SK-N-SH (cell line): ENCODE data around the gene ARL4A. TPM values are rescaled to one million over a fixed set of nuclear protein-coding genes. Genes with fewer than 3 reads are reported as not detected.

Source experiments
- CTCF ChIA-PET: fragments of 300-600, 350-600 bp; formaldehyde crosslinking; extraction: SDS; loops from one replicate; lab custom pipeline; 2021; lab: Yijun Ruan, JAX
- POLR2A ChIA-PET: fragments of 350-600 bp; sonication (Branson Sonifier 250); formaldehyde crosslinking; extraction: SDS; loops from one replicate; lab custom pipeline; 2020; ENCODE audit warnings: antibody characterized with exemption, inconsistent platforms; lab: Yijun Ruan, JAX
- DNase-seq: peaks from one replicate; pipeline ENCODE4 v3.0.0; 2012
- H2AFZ ChIP-seq: fragments of 200-600 bp; sonication (generic); 2 replicates; pipeline ENCODE4 v1.8.1; 2016; ENCODE audit warnings: antibody characterized with exemption, mild to moderate bottlenecking, low read depth
- H3F3A ChIP-seq: fragments of 200-600 bp; sonication (generic); replicated peaks from 2 replicates; pipeline ENCODE3; 2016; ENCODE audit warnings: antibody characterized with exemption, mild to moderate bottlenecking; ENCODE audit not compliant: insufficient read depth
- H3K27ac ChIP-seq, 2 experiments: fragments of 200-500 bp in 1 of 2; fragments of 200-600 bp in 1 of 2; sonication (Bioruptor generic) in 1 of 2; sonication (generic), shearing (Covaris generic) in 1 of 2; 2 replicates each; pipeline versions ENCODE4 v1.5.1 to v1.6.1; 2014 to 2016; ENCODE audit warnings: low read depth in 2 of 2, inconsistent platforms in 1 of 2, low read length in 1 of 2, mild to moderate bottlenecking in 1 of 2, mixed read lengths in 1 of 2
- H3K27me3 ChIP-seq: fragments of 200-600 bp; sonication (generic), shearing (Covaris generic); 2 replicates; pipeline ENCODE4 v1.6.1; 2016; ENCODE audit warnings: mixed run types; ENCODE audit not compliant: insufficient read depth
- H3K36me3 ChIP-seq, 2 experiments: fragments of 200-500 bp in 1 of 2; fragments of 200-600 bp in 1 of 2; sonication (Bioruptor generic) in 1 of 2; sonication (generic) in 1 of 2; replicated peaks in 1 of 2; 2 replicates each; pipeline versions ENCODE3 to v1.5.1; 2014 to 2016; ENCODE audit warnings: low read length in 1 of 2, mild to moderate bottlenecking in 1 of 2; ENCODE audit not compliant: insufficient read depth in 2 of 2, control insufficient read depth in 1 of 2
- H3K4me1 ChIP-seq, 2 experiments: fragments of 200-500 bp in 1 of 2; fragments of 200-600 bp in 1 of 2; sonication (Bioruptor generic) in 1 of 2; sonication (generic), shearing (Covaris generic) in 1 of 2; 2 replicates each; pipeline versions ENCODE4 v1.5.1 to v1.6.1; 2014 to 2016; ENCODE audit warnings: low read depth in 1 of 2, low read length in 1 of 2, mixed run types in 1 of 2; ENCODE audit not compliant: insufficient read depth in 2 of 2, control insufficient read depth in 1 of 2
- H3K4me2 ChIP-seq: fragments of 200-600 bp; sonication (generic), shearing (Covaris generic); 2 replicates; pipeline ENCODE4 v1.6.1; 2017; ENCODE audit warnings: mixed run types
- H3K4me3 ChIP-seq, 2 experiments: fragments of 200-500 bp in 1 of 2; fragments of 200-600 bp in 1 of 2; sonication (Bioruptor generic) in 1 of 2; sonication (generic), shearing (Covaris generic) in 1 of 2; 2 replicates each; pipeline versions ENCODE4 v1.5.1 to v1.8.1; 2014 to 2016; ENCODE audit warnings: low read depth in 2 of 2, inconsistent platforms in 1 of 2, low read length in 1 of 2, mild to moderate bottlenecking in 1 of 2, mixed read lengths in 1 of 2, moderate library complexity in 1 of 2
- H3K79me2 ChIP-seq: fragments of 200-600 bp; sonication (generic); 2 replicates; pipeline ENCODE4 v1.8.1; 2017; ENCODE audit warnings: mild to moderate bottlenecking; ENCODE audit not compliant: insufficient read depth
- H3K9ac ChIP-seq: fragments of 200-600 bp; sonication (generic); 2 replicates; pipeline ENCODE4 v1.6.1; 2017; ENCODE audit warnings: mixed run types
- H3K9me2 ChIP-seq: fragments of 200-600 bp; sonication (generic); 2 replicates; pipeline ENCODE4 v1.6.1; 2017; ENCODE audit warnings: mixed run types
- H3K9me3 ChIP-seq: fragments of 200-600 bp; sonication (generic); 2 replicates; pipeline ENCODE4 v1.6.1; 2017; ENCODE audit warnings: mixed run types, mild to moderate bottlenecking, moderate library complexity
- H4K20me1 ChIP-seq: fragments of 200-600 bp; sonication (generic); 2 replicates; pipeline ENCODE4 v1.6.1; 2017; ENCODE audit warnings: mild to moderate bottlenecking, mixed run types; ENCODE audit not compliant: insufficient read depth
- EP300 ChIP-seq, 2 experiments: IDR thresholded peaks; 2 replicates each; pipeline versions ENCODE4 v1.4.0 to v1.6.1; 2012; ENCODE audit warnings: borderline replicate concordance in 1 of 2, low read depth in 1 of 2, low read length in 1 of 2
- GABPA ChIP-seq: IDR thresholded peaks from 2 replicates; pipeline ENCODE4 v1.4.0; 2012; ENCODE audit warnings: low read depth, mild to moderate bottlenecking
- MEF2A ChIP-seq: IDR thresholded peaks from 2 replicates; pipeline ENCODE4 v1.4.0; 2012; ENCODE audit warnings: low read depth, borderline replicate concordance
- MXI1 ChIP-seq: IDR thresholded peaks from 2 replicates; pipeline ENCODE4 v1.6.1; 2012; ENCODE audit warnings: mild to moderate bottlenecking, low read depth, low read length, improper control_type of control experiment
- NFIC ChIP-seq: IDR thresholded peaks from 2 replicates; pipeline ENCODE4 v1.4.0; 2012; ENCODE audit warnings: borderline replicate concordance
- POLR2AphosphoS5 ChIP-seq: IDR thresholded peaks from 2 replicates; pipeline ENCODE4 v1.6.1; 2012; ENCODE audit warnings: low read depth, low read length
- SMC3 ChIP-seq: IDR thresholded peaks from 2 replicates; pipeline ENCODE4 v1.6.1; 2012; ENCODE audit warnings: low read depth, low read length, improper control_type of control experiment
- TCF12 ChIP-seq: IDR thresholded peaks from 2 replicates; pipeline ENCODE4 v1.4.0; 2012
- TEAD4 ChIP-seq: IDR thresholded peaks from 2 replicates; pipeline ENCODE4 v1.4.0; 2012; ENCODE audit warnings: mild to moderate bottlenecking, borderline replicate concordance; ENCODE audit not compliant: insufficient read depth
- YY1 ChIP-seq: IDR thresholded peaks from 2 replicates; pipeline ENCODE4 v1.4.0; 2012; ENCODE audit warnings: low read depth, mild to moderate bottlenecking
- WGBS: methylation state at CpG from one replicate; pipeline ENCODE4 v1.1.6; 2017; ENCODE audit warnings: low lambda C conversion rate; 5-methylcytosine and 5-hydroxymethylcytosine counted together
- polyA plus RNA-seq, 3 experiments: library from polyadenylated mRNA; depleted of rRNA; stranded (reverse); fragments of >200 nt; gene quantifications; 2 replicates each; pipeline ENCODE4 v1.2.3, GENCODE V29; 2012
- TF ChIP-seq, protein P1 (sequence below): fragments of 200-600 bp; sonication (generic); IDR thresholded peaks from 2 replicates; pipeline ENCODE4 v1.6.1; 2017; ENCODE audit warnings: antibody characterized with exemption, mild to moderate bottlenecking, moderate library complexity
- TF ChIP-seq, protein P2 (sequence below): IDR thresholded peaks from 2 replicates; pipeline ENCODE4; 2012

The ARL4A gene
- polyA plus RNA-seq, 1 of the 3 experiments (the other 2 are of a cell fraction), result 5.5 TPM

DNA sequence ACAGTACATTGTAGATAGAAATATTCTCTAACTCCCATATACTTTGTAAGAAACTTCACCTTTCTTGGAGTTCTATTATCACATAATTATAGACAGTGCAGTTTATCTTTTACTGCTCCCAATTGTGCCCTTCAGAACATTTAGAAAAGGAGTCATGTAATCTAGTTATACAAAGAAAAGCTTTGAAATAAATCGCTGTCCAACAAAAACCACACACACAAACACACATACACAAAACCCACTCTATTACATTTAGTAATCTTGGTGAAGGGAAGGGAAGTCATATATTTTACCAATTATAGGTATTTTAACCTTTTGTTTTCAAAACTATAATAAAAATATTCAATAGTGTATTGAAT is 26.9 kb downstream of the ARL4A start:
- H3K79me2 ChIP-seq, result no peaks in the 10 kb centered on the region
- H3K27me3 ChIP-seq, result no peaks in the 10 kb centered on the region
- TF ChIP-seq TEAD4 (no peak), NFIC (no peak)
- H3K9me3 ChIP-seq, result no peaks in the 10 kb centered on the region
- no peaks in the 10 kb centered on the region for H4K20me1 ChIP-seq
- DNase-seq, result no peak
- H2AFZ ChIP-seq, result no peak overlapping the region
- no peak overlapping the region for H3K9ac ChIP-seq
- H3K4me3 ChIP-seq, result no peak overlapping the region
- H3K4me1 ChIP-seq, result peaks cover 0 to 15% of the 10 kb centered on the region in 2 experiments; a peak in 1 of 4 replicates
- no peak overlapping the region for H3K27ac ChIP-seq
- ChIA-PET CTCF (interaction anchor here (0.7 to 3.1 kb wide), 2 partner anchors 20 to 28 kb away, joined by 3 to 11 read pairs; no protein-coding TSS in a partner anchor), POLR2A (no interaction called here)
- 61% methylated on average over 1 of the region's 1 CpG for WGBS
- peaks cover 1% of the 10 kb centered on the region for H3F3A ChIP-seq
- H3K9me2 ChIP-seq, result no peaks in the 10 kb centered on the region
- H3K36me3 ChIP-seq, result no peaks in the 10 kb centered on the region
- no peak overlapping the region for H3K4me2 ChIP-seq

DNA sequence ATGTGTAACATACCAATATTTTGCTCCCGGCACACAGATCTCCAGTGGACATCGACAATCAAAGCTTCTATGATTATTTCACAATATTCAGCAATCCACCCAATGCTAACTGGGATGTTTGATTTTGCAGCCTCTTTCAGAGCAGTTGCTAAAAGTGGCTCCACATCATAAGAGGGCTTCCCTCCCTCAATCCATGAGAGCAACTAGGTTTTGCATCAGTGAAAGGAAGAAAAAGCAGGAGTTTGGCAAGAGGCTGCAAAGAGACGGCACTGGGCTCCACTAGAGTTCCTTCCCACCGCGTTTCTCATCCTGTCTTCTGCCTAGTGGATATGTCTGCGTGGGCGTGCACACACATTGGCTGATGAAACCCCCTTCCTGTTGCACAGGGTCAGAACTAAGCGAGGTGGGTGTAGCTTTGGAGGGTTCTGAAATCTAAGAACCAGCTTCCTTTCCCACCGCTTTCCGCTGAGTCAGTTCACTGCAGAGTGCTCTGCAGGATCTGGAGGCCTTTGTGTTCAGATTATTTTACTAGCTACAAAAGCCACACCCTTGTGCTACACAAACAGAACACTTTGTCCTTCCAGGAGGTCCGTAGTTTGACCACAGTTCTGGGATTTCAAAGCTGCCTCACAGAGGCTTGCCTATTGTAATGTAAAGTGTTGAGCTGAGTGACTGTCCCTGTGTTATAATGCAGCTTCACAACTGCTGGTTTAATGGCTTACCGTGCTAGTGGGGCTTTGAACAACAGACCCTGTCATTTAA is 28.1 kb downstream of the ARL4A start:
- no peaks in the 10 kb centered on the region for H4K20me1 ChIP-seq
- ChIA-PET CTCF (interaction anchor here (1.1 to 3.1 kb wide), 2 partner anchors 29 to 260 kb away, joined by 3 to 11 read pairs; no protein-coding TSS in a partner anchor), POLR2A (no interaction called here)
- no peak overlapping the region for H3K4me3 ChIP-seq
- H3K4me1 ChIP-seq, result peaks cover 0 to 16% of the 10 kb centered on the region in 2 experiments; a peak in 1 of 4 replicates
- H3K79me2 ChIP-seq, result no peaks in the 10 kb centered on the region
- no peak for DNase-seq
- no peaks in the 10 kb centered on the region for H3K9me2 ChIP-seq
- no peak overlapping the region for H3K27ac ChIP-seq
- H3K36me3 ChIP-seq, result no peaks in the 10 kb centered on the region
- no peaks in the 10 kb centered on the region for H3K9me3 ChIP-seq
- H3F3A ChIP-seq, result peaks cover 6% of the 10 kb centered on the region
- H3K9ac ChIP-seq, result no peak overlapping the region
- TF ChIP-seq TEAD4 (no peak), SMC3 (no peak), MEF2A (no peak), EP300 (IDR thresholded peaks at IDR 0.05; ENCODE audit: borderline replicate concordance in 1 of 2, low read depth in 1 of 2, low read length in 1 of 2) (no peak), MXI1 (no peak), GABPA (no peak), TCF12 (no peak), POLR2AphosphoS5 (no peak), YY1 (no peak)
- TF ChIP-seq, protein P1, sequence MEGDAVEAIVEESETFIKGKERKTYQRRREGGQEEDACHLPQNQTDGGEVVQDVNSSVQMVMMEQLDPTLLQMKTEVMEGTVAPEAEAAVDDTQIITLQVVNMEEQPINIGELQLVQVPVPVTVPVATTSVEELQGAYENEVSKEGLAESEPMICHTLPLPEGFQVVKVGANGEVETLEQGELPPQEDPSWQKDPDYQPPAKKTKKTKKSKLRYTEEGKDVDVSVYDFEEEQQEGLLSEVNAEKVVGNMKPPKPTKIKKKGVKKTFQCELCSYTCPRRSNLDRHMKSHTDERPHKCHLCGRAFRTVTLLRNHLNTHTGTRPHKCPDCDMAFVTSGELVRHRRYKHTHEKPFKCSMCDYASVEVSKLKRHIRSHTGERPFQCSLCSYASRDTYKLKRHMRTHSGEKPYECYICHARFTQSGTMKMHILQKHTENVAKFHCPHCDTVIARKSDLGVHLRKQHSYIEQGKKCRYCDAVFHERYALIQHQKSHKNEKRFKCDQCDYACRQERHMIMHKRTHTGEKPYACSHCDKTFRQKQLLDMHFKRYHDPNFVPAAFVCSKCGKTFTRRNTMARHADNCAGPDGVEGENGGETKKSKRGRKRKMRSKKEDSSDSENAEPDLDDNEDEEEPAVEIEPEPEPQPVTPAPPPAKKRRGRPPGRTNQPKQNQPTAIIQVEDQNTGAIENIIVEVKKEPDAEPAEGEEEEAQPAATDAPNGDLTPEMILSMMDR, result no peak
- TF ChIP-seq, protein P2, sequence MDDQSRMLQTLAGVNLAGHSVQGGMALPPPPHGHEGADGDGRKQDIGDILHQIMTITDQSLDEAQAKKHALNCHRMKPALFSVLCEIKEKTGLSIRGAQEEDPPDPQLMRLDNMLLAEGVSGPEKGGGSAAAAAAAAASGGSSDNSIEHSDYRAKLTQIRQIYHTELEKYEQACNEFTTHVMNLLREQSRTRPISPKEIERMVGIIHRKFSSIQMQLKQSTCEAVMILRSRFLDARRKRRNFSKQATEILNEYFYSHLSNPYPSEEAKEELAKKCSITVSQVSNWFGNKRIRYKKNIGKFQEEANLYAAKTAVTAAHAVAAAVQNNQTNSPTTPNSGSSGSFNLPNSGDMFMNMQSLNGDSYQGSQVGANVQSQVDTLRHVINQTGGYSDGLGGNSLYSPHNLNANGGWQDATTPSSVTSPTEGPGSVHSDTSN, result no peak
- no peaks in the 10 kb centered on the region for H3K27me3 ChIP-seq
- no peak overlapping the region for H3K4me2 ChIP-seq
- WGBS, result 78% methylated on average over 12 of the region's 12 CpGs
- H2AFZ ChIP-seq, result peak overlapping the region; percentile 56; the same call in 1 of the 2 replicates
